SH-SY5Y (cell line): ENCODE results near the gene VPS26A.

Experiments used
- GATA2 ChIP-seq: IDR thresholded peaks from 2 replicates; pipeline ENCODE4 v1.6.1; 2011; ENCODE audit warnings: mild to moderate bottlenecking, low read depth, low read length
- GATA3 ChIP-seq: IDR thresholded peaks from 2 replicates; pipeline ENCODE4 v1.6.1; 2011; ENCODE audit warnings: low read depth, mild to moderate bottlenecking, low read length, moderate library complexity

Gene VPS26A

GRCh38 chr10:69124563-69125268, 738 bp downstream of the VPS26A start:
- TF ChIP-seq GATA3 (no peak), GATA2 (no peak)

GRCh38 chr10:69125554-69125953, 1.6 kb downstream of the VPS26A start:
- no peak for TF ChIP-seq GATA2
- TF ChIP-seq GATA3: no peak

- no peak for TF ChIP-seq GATA2
- no peak for TF ChIP-seq GATA3
These were observed 6.3 kb downstream of the VPS26A start for GRCh38 chr10:69130251-69130650.

GRCh38 chr10:69139961-69140360, 16.0 kb downstream of the VPS26A start:
- TF ChIP-seq GATA2 (no peak), GATA3 (no peak)

GRCh38 chr10:69141304-69141703, 17.3 kb downstream of the VPS26A start:
- TF ChIP-seq GATA2: no peak
- no peak for TF ChIP-seq GATA3

GRCh38 chr10:69142983-69143382, 19.0 kb downstream of the VPS26A start:
- no peak for TF ChIP-seq GATA2
- TF ChIP-seq GATA3: no peak

GRCh38 chr10:69145329-69145728, 21.4 kb downstream of the VPS26A start:
- TF ChIP-seq GATA2 (no peak), GATA3 (no peak)

- no peak for TF ChIP-seq GATA3
- TF ChIP-seq GATA2: no peak
These were observed 21.9 kb downstream of the VPS26A start for GRCh38 chr10:69145864-69146263.

GRCh38 chr10:69146759-69147158, 22.8 kb downstream of the VPS26A start:
- no peak for TF ChIP-seq GATA3

GRCh38 chr10:69151984-69152383, 28.0 kb downstream of the VPS26A start:
- TF ChIP-seq GATA2 (no peak), GATA3 (no peak)

- TF ChIP-seq GATA2: no peak
- TF ChIP-seq GATA3: no peak
These were observed 29.2 kb downstream of the VPS26A start for GRCh38 chr10:69153227-69153626.

GRCh38 chr10:69160809-69161241, 36.8 kb downstream of the VPS26A start:
- TF ChIP-seq GATA2 (no peak), GATA3 (no peak)

GRCh38 chr10:69168493-69168892, 44.5 kb downstream of the VPS26A start:
- TF ChIP-seq GATA3: no peak

GRCh38 chr10:69172241-69172982, 48.4 kb downstream of the VPS26A start:
- TF ChIP-seq GATA2 (no peak), GATA3 (no peak)

- TF ChIP-seq GATA2 (no peak), GATA3 (no peak)
These were observed 52.8 kb downstream of the VPS26A start for GRCh38 chr10:69176823-69177222.

GRCh38 chr10:69179089-69179742, 55.2 kb downstream of the VPS26A start:
- TF ChIP-seq GATA2 (no peak), GATA3 (no peak)
